NCI-H526 treated with DMSO at 0.1 percent for 48 hours (cell line): ENCODE measurements around the gene CACNA2D3.

Experiments
- DNase-seq: peaks from one replicate; lab custom pipeline; 2025; lab: John Stamatoyannopoulos, UW

Gene CACNA2D3

GRCh38 chr3:54530944-54531343, 408.6 kb downstream of the CACNA2D3 start:
- no peak for DNase-seq

DNA sequence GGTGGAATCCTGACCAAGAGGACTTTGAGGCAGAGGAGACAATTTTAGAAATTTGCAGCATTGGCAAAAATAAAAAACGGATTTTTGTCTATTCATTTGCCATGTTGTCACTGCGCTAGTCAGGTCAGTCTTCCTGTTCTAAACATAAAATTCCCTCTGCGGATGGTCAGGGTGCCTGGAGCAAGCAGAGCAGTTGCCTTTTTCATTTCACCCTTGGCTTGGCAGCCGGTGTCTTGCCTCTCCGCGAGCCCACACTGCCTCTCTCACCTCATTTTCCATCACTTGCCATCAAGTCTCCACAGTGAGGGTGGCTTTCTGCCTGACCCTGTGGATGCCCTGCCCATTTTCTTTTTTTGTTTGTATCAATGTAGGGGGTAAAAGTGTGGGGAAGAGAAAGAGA, 409.4 kb downstream of the CACNA2D3 start:
- no peak for DNase-seq

DNA sequence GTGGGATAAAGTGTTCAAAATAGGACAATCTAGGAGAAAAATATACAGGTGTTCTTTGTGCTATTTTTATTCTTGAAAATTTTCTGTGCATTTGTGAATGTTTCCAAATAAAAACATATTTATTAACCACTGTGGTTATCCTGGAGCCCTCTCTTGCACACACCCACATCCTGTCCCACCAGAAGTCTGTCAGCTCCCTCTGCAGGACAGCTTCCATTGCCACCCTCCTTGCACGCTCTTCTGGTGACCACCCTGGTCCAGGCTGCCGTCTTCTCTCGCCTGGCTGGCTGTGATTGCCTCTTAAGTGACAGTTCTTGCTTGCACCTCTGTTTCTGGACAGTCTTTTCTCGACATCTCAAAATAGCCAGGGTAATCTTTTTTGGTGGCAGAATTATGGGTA, 411.5 kb downstream of the CACNA2D3 start:
- DNase-seq = no peak

DNA sequence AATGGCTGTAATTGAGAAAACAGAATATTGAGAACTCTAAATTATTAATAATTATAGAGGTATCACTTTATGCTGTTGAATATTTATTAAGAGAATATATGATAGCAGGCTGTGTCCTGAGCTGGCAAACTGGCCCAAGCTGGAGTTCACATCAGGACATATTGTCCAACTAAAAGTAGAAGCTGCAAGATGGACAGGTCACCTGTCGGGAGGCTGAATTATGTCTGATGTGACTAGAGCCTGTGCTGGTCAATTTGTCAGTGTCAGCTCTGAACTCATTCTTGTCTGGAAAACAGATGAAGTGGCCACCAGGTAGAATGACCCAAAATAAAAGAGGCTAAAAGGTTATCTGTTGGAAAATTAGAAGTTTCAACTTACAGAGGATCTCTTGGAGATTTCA, 413.3 kb downstream of the CACNA2D3 start:
- DNase-seq = no peak

DNA sequence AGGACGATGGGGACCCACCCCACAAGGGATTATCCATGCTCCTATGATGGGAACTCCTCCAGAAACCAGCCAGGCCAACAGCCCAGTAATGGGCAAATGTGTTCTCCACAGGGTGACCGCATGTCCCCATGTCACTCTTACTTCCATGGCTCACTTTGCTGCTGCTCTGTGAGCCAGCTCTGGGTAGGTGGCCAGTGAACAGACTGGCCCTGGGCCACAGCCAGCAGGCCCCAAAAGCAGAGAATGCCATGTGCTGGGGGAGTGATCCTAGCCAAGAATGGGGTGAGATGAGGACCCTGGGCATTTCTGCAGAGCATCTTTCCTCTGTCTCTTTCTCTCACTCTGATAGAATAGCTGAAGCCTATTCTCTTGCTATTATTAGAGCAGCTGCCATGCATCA, 414.1 kb downstream of the CACNA2D3 start:
- DNase-seq = no peak

- no peak for DNase-seq
Observed at GRCh38 chr3:54537506-54537905, 415.2 kb downstream of the CACNA2D3 start.

GRCh38 chr3:54538346-54538745, 416.0 kb downstream of the CACNA2D3 start:
- DNase-seq = no peak

DNA sequence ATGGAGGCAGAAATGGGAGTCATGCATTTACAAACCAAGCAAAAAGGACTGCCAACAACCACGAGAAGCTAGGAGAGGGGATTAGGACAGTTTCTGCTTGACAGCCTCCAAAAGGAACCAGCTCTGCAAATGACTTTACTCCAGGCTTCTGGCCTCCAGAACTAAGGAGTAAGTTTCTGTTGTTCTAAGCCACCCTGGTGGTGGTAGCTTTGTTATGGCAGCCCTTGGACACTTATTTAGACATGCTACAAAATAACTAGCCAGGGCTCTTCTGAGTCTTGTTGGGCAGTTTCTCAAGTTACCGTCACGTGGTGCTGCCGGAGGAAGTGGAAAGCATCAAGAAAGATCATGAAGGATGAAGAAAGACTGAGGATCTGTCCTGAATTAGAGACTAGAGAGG, 419.0 kb downstream of the CACNA2D3 start:
- DNase-seq = no peak

DNA sequence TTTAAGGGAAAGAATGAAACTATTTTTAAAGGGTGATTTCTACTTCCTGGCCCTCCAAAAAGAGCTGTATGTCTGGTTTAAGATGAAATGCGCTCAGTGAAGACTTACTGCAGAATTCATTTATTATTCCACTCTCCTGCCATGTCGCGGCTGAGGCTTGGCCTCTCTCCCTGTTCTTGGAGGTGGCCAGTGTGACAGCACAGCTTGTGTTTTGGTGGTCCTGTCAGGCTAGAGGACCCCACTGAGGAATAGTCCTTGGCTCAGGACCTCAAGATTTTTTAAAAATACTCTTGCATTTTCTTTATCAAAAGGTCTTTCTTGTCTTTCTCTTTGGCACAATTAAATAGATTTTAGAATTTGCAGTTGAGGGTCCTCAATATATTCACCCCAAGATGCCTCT, 421.1 kb downstream of the CACNA2D3 start:
- no peak for DNase-seq

DNA sequence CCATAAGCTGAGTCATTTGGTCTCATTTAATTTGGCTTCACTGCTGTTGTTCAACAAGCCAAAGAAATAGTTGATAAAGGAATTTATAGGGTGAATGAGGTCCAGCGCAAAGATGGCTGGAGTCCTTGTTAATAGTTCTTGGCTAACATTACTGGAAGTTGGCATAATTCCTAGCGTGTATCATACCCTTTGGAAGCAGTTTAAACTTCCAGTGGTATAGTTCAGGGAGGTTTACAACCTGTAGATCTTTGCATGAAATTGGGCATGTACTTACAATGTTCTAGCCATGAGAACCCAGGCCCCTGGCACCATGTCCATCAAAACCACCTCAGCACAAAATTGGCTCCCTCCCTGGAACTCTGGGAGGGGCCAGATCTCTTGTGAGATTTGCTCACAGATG, 424.7 kb downstream of the CACNA2D3 start:
- no peak for DNase-seq

DNA sequence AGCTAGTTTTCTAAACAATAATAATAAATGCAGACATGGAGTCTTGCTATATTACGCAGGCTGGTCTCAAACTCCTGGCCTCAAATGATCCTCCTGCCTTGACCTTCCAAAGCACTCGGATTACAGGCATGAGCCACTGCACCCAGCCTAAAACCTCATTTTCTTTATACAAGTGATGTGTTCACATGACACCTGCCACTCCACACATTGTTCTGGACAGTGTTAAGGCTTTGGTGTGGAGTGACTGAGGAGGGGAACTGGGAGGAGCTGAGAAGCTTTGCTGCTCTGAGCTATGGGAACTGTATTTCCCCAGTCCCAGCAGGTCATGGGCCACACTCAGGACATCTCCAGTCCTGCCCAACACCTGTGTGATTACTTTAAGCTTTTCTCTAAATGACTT, 425.5 kb downstream of the CACNA2D3 start:
- DNase-seq = no peak

GRCh38 chr3:54549607-54550220, 427.4 kb downstream of the CACNA2D3 start:
- no peak for DNase-seq

DNA sequence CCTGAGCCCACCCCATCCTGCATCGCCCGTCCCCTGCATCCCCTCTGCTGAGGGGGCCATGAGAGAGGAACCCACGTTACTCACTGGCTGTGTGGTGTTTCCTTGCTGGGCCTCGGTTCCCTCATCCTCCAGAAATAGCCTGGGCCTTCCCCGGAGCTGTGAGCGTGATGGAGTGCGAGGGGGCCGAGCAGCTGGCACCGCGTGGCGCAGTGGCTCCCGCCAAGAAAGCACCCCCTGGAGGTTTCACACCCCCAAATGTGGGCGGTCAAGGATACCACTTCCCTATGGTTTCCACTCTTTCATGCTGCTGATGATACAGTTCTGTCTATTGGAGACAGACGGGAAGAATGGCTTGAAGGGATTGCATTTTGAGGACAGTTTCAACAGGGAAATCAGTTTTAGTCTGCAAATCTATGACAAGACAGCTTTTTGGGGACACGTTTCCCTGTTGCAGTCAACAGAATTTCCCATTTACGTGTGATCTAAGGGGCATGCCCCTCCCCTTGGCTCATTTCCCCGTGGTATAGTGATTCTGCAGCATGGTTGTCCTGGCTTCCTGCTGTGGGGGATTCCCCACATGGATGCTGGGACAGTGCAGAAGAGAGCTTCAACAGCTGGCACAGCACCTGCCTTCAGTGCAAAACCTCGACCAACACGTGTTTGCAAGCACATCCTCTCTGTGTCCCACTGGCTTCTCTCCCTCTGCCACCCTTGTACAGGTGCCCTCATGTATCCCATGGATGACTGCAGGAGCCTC, 428.0 kb downstream of the CACNA2D3 start:
- DNase-seq = no peak

- DNase-seq = no peak
Observed at GRCh38 chr3:54556630-54557029, 434.3 kb downstream of the CACNA2D3 start.

GRCh38 chr3:54557538-54558428, 435.4 kb downstream of the CACNA2D3 start:
- DNase-seq = no peak

GRCh38 chr3:54563501-54564200, 441.3 kb downstream of the CACNA2D3 start:
- DNase-seq = no peak

DNA sequence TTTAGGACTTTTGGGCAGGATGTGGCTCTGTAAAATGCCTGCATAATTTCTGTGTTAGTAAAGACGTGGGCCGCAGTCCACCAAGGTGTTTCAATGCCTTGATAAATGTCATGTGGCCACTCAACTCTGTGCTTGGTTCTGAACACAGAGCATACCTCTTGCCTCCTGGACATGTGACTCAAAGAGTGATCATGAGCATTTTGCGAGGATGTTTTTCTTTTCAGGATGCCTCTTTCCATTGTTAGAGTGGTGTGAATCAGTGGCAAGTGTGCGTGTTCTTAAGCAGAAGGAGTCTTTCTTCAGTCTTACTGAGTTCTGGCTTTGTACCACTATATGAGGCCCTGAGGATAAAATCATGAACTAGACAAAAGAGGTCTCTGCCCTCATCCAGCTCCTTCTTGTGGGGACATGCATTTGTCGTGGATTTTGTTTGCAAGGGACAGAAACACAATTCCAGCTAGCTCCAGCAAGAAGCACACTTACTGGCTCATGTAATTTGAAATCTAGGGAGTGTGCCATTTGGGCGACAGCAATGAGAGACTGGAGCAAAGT, 442.1 kb downstream of the CACNA2D3 start:
- DNase-seq = no peak

DNA sequence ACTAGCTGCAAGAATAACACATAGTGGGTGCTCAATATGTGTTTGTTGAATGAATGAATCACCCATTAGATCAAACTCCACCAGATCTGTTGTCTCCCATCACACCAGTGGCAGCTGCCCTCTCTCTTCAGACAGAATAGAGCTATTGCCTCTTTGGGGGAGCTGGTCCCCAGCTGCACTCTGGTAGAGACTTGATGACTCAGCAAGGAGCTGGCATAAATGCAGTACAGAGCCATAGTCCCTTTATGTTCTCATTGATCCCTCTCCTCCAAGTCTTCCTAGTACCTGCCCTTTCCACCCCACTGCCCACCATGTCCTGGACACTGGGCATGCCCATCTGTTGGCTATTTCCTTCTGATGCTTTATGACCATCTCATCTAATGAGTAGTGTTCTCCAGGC, 443.6 kb downstream of the CACNA2D3 start:
- no peak for DNase-seq

- DNase-seq = no peak
Observed at GRCh38 chr3:54567949-54568348, 445.6 kb downstream of the CACNA2D3 start.

GRCh38 chr3:54570008-54570407, 447.7 kb downstream of the CACNA2D3 start:
- DNase-seq = no peak

DNA sequence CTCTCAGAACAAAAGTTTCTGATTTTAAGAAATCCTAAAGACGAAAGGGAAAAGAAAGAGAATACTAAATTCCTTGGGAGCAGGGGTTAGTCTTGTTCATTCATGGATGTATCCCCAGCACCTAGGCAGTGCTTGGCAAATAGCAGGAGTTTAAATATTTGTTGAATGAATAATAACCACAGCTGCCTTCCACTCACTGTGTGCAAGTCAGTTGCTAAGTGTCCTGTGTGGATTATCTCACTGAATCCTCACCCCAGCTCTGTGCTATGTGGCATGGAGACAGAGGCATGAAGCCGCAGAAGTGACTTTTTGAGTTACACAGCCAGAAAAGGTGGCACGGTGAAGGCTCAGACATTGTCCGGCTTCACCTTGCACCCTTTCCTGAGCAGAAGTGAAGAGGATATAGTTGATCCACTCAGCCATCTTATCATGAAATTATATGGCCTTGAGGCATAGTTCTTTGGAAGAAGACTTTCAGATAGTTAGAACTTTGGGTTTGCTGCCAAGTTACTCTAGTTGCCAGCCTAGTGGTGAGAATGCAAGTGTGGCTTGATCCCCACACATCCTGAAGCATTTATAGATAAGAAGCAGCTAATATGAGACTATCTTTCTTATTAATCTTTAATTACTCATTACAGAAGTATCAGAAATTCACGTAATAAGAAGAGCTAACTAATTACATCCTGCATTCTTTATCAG, 450.0 kb downstream of the CACNA2D3 start:
- no peak for DNase-seq
